WTC11 (cell line): ENCODE results near the gene CACNA1H.

Experiments used
- FOXP1 ChIP-seq: sonication (generic); formaldehyde crosslinking; IDR thresholded peaks from 2 replicates; pipeline ENCODE4 v1.8.0; 2022; ENCODE audit warnings: missing genetic modification reagents, mild to moderate bottlenecking, moderate library complexity, borderline replicate concordance
- KAT7 ChIP-seq: sonication (generic); formaldehyde crosslinking; IDR thresholded peaks from 2 replicates; pipeline ENCODE4 v1.8.1; 2023; ENCODE audit warnings: missing genetic modification reagents, mild to moderate bottlenecking, borderline replicate concordance
- OVOL2 ChIP-seq: fragments of 250-450 bp; sonication (Bioruptor Pico); IDR thresholded peaks from 2 replicates; pipeline ENCODE4 v1.9.0; 2021; ENCODE audit warnings: mild to moderate bottlenecking, borderline replicate concordance
- RELA ChIP-seq: sonication (generic); formaldehyde crosslinking; IDR thresholded peaks from 2 replicates; pipeline ENCODE4 v1.8.1; 2022; ENCODE audit warnings: missing genetic modification reagents, mild to moderate bottlenecking, borderline replicate concordance
- SP1 ChIP-seq: sonication (generic); formaldehyde crosslinking; conservative IDR thresholded peaks from 2 replicates; pipeline ENCODE4 v1.8.1; 2022; ENCODE audit warnings: missing genetic modification reagents
- TEAD4 ChIP-seq: sonication (generic); formaldehyde crosslinking; IDR thresholded peaks from 2 replicates; pipeline ENCODE4 v1.8.0; 2022; ENCODE audit warnings: mild to moderate bottlenecking, missing genetic modification reagents
- TF ChIP-seq, protein P1 (sequence below): fragments of 200-600 bp; IDR thresholded peaks from 2 replicates; pipeline ENCODE4 v1.8.0; 2022; ENCODE audit warnings: antibody characterized with exemption
- TF ChIP-seq, protein P2 (sequence below): sonication (generic); formaldehyde crosslinking; IDR thresholded peaks from 2 replicates; pipeline ENCODE4 v1.8.0; 2022; ENCODE audit warnings: mild to moderate bottlenecking, missing genetic modification reagents

GRCh38 chr16:1212616-1213194 is 59.8 kb downstream of the CACNA1H start:
- TF ChIP-seq, protein P1, sequence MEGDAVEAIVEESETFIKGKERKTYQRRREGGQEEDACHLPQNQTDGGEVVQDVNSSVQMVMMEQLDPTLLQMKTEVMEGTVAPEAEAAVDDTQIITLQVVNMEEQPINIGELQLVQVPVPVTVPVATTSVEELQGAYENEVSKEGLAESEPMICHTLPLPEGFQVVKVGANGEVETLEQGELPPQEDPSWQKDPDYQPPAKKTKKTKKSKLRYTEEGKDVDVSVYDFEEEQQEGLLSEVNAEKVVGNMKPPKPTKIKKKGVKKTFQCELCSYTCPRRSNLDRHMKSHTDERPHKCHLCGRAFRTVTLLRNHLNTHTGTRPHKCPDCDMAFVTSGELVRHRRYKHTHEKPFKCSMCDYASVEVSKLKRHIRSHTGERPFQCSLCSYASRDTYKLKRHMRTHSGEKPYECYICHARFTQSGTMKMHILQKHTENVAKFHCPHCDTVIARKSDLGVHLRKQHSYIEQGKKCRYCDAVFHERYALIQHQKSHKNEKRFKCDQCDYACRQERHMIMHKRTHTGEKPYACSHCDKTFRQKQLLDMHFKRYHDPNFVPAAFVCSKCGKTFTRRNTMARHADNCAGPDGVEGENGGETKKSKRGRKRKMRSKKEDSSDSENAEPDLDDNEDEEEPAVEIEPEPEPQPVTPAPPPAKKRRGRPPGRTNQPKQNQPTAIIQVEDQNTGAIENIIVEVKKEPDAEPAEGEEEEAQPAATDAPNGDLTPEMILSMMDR = no peak
- TF ChIP-seq KAT7 (CRISPR knock-in tag) (no peak), OVOL2 (CRISPR knock-in tag) (no peak), FOXP1 (CRISPR knock-in tag) (no peak), TEAD4 (CRISPR knock-in tag) (no peak), RELA (CRISPR knock-in tag) (no peak), SP1 (CRISPR knock-in tag) (no peak)
- TF ChIP-seq, protein P2, sequence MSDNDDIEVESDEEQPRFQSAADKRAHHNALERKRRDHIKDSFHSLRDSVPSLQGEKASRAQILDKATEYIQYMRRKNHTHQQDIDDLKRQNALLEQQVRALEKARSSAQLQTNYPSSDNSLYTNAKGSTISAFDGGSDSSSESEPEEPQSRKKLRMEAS (CRISPR knock-in tag) = no peak
